Adrenal gland (tissue), 12 donors: ENCODE results near the gene LBH. TPM values are rescaled to one million over a fixed set of nuclear protein-coding genes. Genes with fewer than 3 reads are reported as not detected.

Experiments
- DNase-seq, 7 donors: peaks; one replicate each; pipeline ENCODE4 v3.0.0-alpha.2; 2019 to 2020
- H3K27ac ChIP-seq, 5 donors: fragments of 200-600 bp; sonication (generic) in 4 of 5; 1 replicate in 3 of 5; 2 replicates in 2 of 5; pipeline versions ENCODE4 v1.5.1 to v1.8.0; 2016 to 2020; ENCODE audit warnings: mild to moderate bottlenecking in 1 of 5
- H3K27me3 ChIP-seq: fragments of 200-600 bp; 2 replicates; pipeline ENCODE4 v1.8.0; 2021
- H3K36me3 ChIP-seq, 2 donors: fragments of 200-600 bp; replicated peaks in 1 of 2; 1 replicate in 1 of 2; 2 replicates in 1 of 2; pipeline versions ENCODE4 v1.5.1 to v1.8.0; 2018 to 2022
- H3K4me1 ChIP-seq, 2 donors: fragments of 200-600 bp; replicated peaks in 1 of 2; 1 replicate in 1 of 2; 2 replicates in 1 of 2; pipeline versions ENCODE4 v1.5.1 to v1.8.0; 2018 to 2021
- H3K4me3 ChIP-seq, 4 donors: fragments of 200-600 bp; sonication (generic) in 3 of 4; one replicate each; pipeline ENCODE4 v1.5.1; 2016 to 2018
- H3K9me3 ChIP-seq, 3 donors: fragments of 200-600 bp; sonication (generic) in 1 of 3; replicated peaks in 1 of 3; 1 replicate in 2 of 3; 2 replicates in 1 of 3; pipeline versions ENCODE4 v1.5.1 to v1.8.0; 2016 to 2021
- POLR2A ChIP-seq, 2 donors: fragments of 450-650 bp; IDR thresholded peaks; one replicate each; pipeline ENCODE4 v1.6.1; 2017; ENCODE audit warnings: antibody characterized with exemption in 2 of 2, mild to moderate bottlenecking in 2 of 2, moderate library complexity in 1 of 2
- whole genome bisulfite sequencing, 4 donors: extraction: QIAGEN DNeasy Blood & Tissue Kit in 2 of 4; methylation state at CpG; one replicate each; pipeline versions ENCODE4 v1.1.5 to v1.1.7; 2013 to 2017; 5-methylcytosine and 5-hydroxymethylcytosine counted together
- intact Hi-C, 2 donors: fragments of 100-400 bp; cut with DNase I; formaldehyde crosslinking; loops; one replicate each; pipeline versions ENCODE4 v1.14.1 to v1.15.0; 2022 to 2023
- polyA plus RNA-seq, 3 donors: library from polyadenylated mRNA; stranded (reverse); fragments of 200-250 nt in 2 of 3; fragments of 350-450 nt in 1 of 3; fragmentation: Illumina TruSeq in 1 of 3; extraction: RNeasy Lipid Tissue Mini Kit (QIAGEN cat#74804) in 1 of 3; gene quantifications; one replicate each; pipeline ENCODE4 v1.2.3, GENCODE V29; 2013 to 2014
- total RNA-seq, 9 donors: library from RNA; depleted of rRNA in 4 of 9; stranded (reverse); fragments of >200 nt in 4 of 9; fragments of 120-200 nt in 1 of 9; fragmentation: NEBNext Ultra II Directional in 1 of 9; extraction: Animal tissue kit (Norgen Biotek cat#: 25700) in 1 of 9; gene quantifications; one replicate each; pipeline versions ENCODE4 v1.1.0 to v1.2.4, GENCODE V29; 2013 to 2023
- TF ChIP-seq, protein P1 (sequence below), 6 experiments: fragments of 450-650 bp in 4 of 6; fragments of 200-600 bp in 2 of 6; sonication (generic) in 1 of 6; IDR thresholded peaks; 1 replicate in 5 of 6; 2 replicates in 1 of 6; pipeline versions ENCODE4 v1.5.1 to v1.8.0; 2016 to 2021; ENCODE audit warnings: antibody characterized with exemption in 6 of 6, mild to moderate bottlenecking in 2 of 6, moderate library complexity in 1 of 6
- donor health status: healthy with polysubstance abuse.
- donor health status: Bipolar disorder and iron deficiency.
- donor health status: DM: yes; HTN: yes; CAD: no.
- donor health status: DM: no; HTN: no; CAD: no.
- donor health status: DM: no; HTN: no; CAD: no.
- donor health status: DM: yes; HTN: yes; CAD: no.

Gene LBH
- total and polyA plus RNA-seq, 12 donors = 7.6 to 76.4 (median 11.4) TPM

DNA sequence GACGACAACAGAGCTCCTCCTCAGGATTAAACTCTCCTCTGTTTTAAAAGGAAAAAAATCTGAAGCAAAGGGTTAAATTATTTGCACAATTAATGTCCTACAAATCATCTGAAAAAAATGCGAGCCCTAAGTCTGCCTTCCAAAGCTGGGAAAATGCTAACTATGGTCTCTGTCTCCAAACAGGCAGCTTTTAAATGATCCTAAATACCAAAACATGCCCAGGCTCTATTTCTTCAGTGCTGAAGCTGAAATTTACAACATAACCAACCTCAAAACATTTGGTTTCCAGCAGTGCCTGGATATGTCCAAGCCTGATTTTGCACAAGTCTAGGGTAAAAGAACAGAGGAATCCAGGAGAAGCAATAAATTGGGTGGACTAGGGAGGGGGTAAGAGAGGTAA lies 57.2 kb downstream of the LBH start:
- H3K27ac ChIP-seq = no peak overlapping the region
- no peaks in the 10 kb centered on the region for H3K36me3 ChIP-seq
- no peak overlapping the region for H3K4me3 ChIP-seq
- no peak for TF ChIP-seq POLR2A (IDR thresholded peaks at IDR 0.05)
- TF ChIP-seq, protein P1, sequence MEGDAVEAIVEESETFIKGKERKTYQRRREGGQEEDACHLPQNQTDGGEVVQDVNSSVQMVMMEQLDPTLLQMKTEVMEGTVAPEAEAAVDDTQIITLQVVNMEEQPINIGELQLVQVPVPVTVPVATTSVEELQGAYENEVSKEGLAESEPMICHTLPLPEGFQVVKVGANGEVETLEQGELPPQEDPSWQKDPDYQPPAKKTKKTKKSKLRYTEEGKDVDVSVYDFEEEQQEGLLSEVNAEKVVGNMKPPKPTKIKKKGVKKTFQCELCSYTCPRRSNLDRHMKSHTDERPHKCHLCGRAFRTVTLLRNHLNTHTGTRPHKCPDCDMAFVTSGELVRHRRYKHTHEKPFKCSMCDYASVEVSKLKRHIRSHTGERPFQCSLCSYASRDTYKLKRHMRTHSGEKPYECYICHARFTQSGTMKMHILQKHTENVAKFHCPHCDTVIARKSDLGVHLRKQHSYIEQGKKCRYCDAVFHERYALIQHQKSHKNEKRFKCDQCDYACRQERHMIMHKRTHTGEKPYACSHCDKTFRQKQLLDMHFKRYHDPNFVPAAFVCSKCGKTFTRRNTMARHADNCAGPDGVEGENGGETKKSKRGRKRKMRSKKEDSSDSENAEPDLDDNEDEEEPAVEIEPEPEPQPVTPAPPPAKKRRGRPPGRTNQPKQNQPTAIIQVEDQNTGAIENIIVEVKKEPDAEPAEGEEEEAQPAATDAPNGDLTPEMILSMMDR (IDR thresholded peaks at IDR 0.05) = no peak
- no peaks in the 10 kb centered on the region for H3K9me3 ChIP-seq
- H3K27me3 ChIP-seq = no peaks in the 10 kb centered on the region
- no peak for DNase-seq
- no peaks in the 10 kb centered on the region for H3K4me1 ChIP-seq
- WGBS, 4 donors = 38 to 60% (median 49%) methylated on average over 2 of the region's 2 CpGs
- intact Hi-C loops = no loop called here

DNA sequence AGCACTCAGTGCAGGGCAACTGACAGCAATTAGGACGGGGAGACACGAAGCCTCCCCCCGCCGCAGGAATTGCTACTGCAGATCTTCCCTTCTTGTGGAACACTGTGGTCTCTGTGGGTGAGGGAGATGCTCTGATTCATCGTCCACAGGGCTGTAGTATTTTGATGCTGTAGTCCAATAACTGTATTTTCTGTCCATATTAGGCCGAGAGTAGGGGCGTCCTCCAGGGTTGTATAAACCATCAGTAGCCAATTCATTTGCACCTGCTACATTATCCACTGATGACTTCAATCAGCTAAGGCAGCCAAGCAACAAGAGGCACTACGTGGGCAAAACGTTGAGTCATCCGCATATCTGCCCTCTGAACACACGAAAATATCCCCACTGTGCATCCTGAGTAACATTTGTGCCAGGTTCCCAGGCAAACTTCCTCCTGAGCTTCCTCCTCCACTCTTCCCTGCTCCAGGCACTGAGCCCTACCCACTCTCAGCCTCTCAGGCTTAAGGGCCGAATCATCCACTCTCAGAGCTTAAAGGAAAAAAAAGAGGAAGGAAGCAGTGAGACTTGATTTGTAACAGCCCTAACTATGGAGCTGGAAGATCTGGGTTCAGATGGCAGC lies 62.1 kb downstream of the LBH start:
- 66 to 76% (median 72%) methylated on average over 12 of the region's 12 CpGs for WGBS, 4 donors
- intact Hi-C loops = no loop called here
- TF ChIP-seq, protein P1 (IDR thresholded peaks at IDR 0.05) = no peak
- no peak for TF ChIP-seq POLR2A (IDR thresholded peaks at IDR 0.05)
- H3K27ac ChIP-seq = no peak overlapping the region
- DNase-seq = peak in 1 of 7 donors; percentile 4
- H3K9me3 ChIP-seq = no peaks in the 10 kb centered on the region
- H3K4me1 ChIP-seq = no peaks in the 10 kb centered on the region
- H3K4me3 ChIP-seq = no peak overlapping the region
- no peaks in the 10 kb centered on the region for H3K36me3 ChIP-seq
- H3K27me3 ChIP-seq = no peaks in the 10 kb centered on the region

DNA sequence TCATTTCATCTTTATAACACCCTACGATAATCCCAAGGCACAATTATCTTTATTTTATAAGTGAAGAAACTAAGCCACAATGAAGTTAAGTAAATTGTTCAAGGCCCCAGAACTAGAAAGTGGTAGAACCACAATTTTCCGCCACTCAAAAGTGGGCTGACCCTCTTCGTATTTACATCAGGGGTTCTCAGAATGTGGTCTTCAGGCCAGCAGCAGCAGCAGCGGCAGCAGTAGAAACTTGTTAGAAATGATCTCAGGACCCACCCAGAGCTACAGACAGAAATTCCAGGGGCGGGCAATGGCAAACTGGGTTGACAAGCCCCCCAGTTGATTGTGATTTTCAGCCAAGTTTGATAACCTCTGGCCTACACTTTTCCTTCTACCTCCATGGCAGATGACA lies 62.8 kb downstream of the LBH start:
- WGBS, 4 donors = 91 to 95% (median 94%) methylated on average over 5 of the region's 5 CpGs
- Histone ChIP-seq H3K27me3 (no peaks in the 10 kb centered on the region), H3K4me3 (no peak overlapping the region), H3K4me1 (no peaks in the 10 kb centered on the region), H3K36me3 (no peaks in the 10 kb centered on the region), H3K9me3 (no peaks in the 10 kb centered on the region), H3K27ac (no peak overlapping the region)
- DNase-seq = no peak
- intact Hi-C loops = no loop called here
- TF ChIP-seq, protein P1 (IDR thresholded peaks at IDR 0.05) = no peak
- TF ChIP-seq POLR2A (IDR thresholded peaks at IDR 0.05) = no peak

DNA sequence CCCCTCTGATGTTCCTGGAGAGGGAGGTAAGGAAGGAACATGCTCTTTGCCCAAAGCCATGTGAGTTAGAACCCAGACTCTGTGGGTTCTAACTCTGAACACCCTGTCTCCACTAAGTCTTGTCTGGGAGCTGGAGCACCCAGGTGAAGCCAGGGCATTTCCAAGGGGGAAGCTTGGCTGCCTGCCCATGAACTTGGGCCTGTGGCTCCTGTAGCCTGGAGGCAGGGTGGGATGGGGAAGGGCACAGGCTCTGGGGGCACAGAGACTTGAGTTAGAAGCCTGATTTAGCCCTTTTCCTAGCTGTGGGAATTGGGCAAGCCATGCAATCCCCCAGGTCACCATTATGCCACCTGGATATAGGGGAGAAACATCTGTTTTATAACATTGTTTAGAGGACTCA lies 65.2 kb downstream of the LBH start:
- no peaks in the 10 kb centered on the region for H3K9me3 ChIP-seq
- TF ChIP-seq POLR2A (IDR thresholded peaks at IDR 0.05) = no peak
- TF ChIP-seq, protein P1 (IDR thresholded peaks at IDR 0.05) = no peak
- DNase-seq = no peak
- H3K36me3 ChIP-seq = no peaks in the 10 kb centered on the region
- no peaks in the 10 kb centered on the region for H3K27me3 ChIP-seq
- H3K27ac ChIP-seq = no peak overlapping the region
- no peaks in the 10 kb centered on the region for H3K4me1 ChIP-seq
- intact Hi-C loops = no loop called here
- H3K4me3 ChIP-seq = no peak overlapping the region
